ENCODE measurements around the gene FBLN1.

FBLN1 gene

GRCh38 chr22:45504373-45505341 is 2.0 kb downstream of the FBLN1 start:
- DNase-seq (ENCODE audit: low read depth in 2 of 2) = peak; percentile 41 to 46

DNA sequence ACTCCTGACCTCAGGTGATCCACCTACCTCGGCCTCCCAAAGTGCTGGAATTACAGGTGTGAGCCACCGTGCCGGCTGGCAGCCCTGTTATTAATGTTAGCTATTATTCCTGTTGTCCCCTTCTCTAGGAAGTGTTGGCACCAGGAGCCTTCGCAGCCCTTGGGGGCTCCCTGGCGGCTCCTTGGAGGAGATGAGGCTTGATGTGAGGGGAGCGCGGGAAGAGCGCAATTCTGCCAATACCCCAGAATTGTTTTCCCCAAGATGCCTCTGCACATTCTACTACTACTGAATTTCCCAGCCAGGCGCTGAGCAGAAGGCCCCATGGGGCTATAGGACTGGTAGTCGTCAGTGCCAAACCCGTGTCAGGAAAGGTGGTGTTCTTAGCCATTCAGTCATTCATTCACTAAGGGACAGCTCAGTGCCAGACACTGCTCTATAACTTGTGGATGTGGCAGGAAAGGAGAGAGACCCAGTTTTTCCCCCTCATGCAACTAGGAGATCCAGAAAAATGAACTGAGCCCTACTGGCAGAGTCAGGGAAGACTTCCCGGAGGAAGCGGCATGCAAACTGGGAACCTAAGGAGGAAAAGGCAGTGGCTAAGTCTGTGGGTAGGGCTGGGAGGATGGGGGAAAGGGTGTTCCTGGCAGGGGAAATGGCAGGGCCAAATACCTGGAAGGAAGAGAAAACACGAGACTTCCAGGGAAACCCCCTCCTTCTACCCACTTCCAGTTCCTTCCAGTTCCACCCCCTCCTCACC is 3.5 kb downstream of the FBLN1 start:
- DNase-seq (ENCODE audit: low read depth in 2 of 2) = no peak

GRCh38 chr22:45506816-45507360 is 4.2 kb downstream of the FBLN1 start:
- DNase-seq (ENCODE audit: low read depth in 2 of 2) = no peak

GRCh38 chr22:45507798-45508197 is 5.1 kb downstream of the FBLN1 start:
- DNase-seq (ENCODE audit: low read depth in 2 of 2) = no peak

DNA sequence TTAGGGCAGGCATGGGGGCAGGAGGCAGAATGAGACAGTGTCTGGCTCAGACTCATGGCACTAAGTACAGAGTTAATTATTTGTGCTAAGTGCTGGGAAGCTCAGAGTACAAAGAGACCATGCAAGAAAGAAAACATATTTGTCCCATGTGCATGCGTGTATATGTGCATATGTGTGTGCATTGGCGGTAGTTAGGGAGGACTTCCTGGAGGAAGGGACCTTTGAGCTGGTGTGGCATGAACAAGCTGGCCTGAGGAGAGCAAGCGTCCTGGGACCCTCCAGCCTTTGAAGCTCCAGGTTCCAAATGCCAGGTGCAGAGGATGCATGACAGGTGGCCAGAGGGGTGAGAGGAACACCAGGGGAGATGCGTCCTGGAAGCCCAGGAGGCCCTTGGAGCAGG is 6.1 kb downstream of the FBLN1 start:
- no peak for DNase-seq (ENCODE audit: low read depth in 2 of 2)

DNA sequence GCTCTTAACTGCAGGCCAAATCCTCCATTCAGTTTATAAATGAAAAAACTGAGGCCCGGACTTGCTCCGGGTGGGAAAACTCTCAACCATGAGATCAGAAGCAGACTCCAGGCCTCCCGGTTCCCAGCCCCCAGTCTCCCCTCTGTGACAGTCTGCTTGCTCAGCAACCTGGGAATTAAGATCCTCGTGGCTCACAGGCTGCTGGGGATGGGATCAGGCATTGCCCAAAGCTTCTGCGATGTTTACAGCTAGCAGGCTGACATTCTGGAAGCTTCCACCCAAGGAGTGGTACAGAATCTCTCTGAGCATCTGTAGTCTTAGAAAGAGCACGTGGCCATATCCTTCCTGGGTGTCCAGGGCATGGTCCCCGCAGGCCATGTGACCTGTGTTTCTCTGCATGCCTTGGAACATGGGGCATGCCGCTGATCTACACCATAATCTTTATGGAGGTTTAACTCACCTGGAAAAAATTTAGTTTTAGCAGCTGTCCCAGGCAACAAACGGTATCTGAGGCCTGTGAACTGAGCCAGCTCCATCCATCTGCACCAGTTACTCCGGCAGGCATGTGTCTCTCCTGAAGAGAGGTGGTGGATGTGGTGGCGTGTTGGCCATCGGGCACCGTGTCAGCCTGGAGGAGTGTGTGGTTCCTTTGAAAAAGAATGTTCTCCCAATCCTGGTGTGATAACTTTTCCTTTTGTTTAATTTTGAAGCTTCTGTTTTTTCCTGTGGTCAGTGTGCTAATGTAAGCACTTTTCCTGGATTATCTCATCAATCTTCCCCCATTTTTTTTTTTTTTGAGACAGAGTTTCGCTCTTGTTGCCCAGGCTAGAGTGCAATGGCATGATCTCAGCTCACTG is 7.9 kb downstream of the FBLN1 start:
- DNase-seq (ENCODE audit: low read depth in 2 of 2) = no peak

GRCh38 chr22:45511847-45512261 is 9.2 kb downstream of the FBLN1 start:
- DNase-seq (ENCODE audit: low read depth in 2 of 2) = peak; percentile 61

- no peak for DNase-seq (ENCODE audit: low read depth in 2 of 2)
Observed at GRCh38 chr22:45512363-45512762, 9.7 kb downstream of the FBLN1 start.

GRCh38 chr22:45515676-45516075 is 13.0 kb downstream of the FBLN1 start:
- no peak for DNase-seq (ENCODE audit: low read depth in 2 of 2)

GRCh38 chr22:45516163-45516562 is 13.5 kb downstream of the FBLN1 start:
- DNase-seq (ENCODE audit: low read depth in 2 of 2) = no peak

DNA sequence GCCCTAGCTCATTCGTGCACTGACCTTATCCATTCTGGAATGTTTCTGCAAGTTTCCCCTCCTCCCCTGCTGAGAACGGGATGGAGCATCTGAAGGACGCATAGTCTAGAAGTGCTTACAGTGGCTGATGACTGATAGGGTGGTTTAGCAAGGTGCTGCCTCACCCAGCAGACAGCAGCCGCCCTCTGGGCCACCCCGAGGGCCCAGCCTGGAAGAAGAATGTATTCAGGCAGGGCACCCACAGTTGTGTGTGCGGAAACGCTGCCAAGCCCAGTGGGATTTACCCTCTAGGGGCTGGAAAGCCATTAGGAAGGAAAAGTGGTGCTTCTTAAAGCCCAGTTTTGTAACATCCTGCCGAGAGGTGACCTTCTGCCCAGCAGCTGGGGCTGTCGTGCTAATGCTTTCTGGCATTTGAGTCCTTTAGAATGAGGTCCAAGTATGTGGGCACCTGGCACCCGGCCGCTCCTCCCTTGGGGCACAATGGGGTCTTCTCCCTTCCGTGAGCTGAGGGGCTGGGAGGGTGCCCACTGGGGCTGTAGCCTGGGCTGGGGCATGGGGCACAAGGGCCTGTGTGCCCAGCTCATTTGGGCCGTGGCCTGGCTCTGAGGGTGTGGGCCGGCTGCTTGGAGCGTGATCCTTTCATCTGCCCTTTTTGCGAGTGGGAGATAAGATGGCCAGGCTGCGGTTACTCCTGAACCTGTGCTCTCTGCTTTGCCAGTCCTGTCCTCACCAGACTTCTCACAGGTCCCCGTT is 14.4 kb downstream of the FBLN1 start:
- DNase-seq (ENCODE audit: low read depth in 2 of 2) = no peak

- no peak for DNase-seq (ENCODE audit: low read depth in 2 of 2)
Observed at GRCh38 chr22:45518136-45518535, 15.5 kb downstream of the FBLN1 start.

DNA sequence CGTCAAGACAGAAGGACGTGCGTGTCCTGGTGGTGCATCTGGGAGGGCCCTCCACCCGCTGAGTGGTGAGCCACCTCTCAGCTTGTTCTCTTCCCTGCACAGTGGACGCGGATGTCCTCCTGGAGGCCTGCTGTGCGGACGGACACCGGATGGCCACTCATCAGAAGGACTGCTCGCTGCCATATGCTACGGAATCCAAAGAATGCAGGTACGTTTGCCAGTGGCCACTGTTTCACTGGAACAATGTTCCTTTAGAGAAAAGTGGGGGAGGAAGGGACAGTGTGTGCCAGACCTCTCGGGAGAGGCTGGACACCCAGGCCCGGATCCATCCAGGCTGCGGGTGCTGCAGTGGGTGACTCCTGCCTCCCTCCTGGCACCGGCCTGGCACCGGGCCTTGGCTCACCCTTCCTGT is 15.9 kb downstream of the FBLN1 start:
- no peak for DNase-seq (ENCODE audit: low read depth in 2 of 2)

DNA sequence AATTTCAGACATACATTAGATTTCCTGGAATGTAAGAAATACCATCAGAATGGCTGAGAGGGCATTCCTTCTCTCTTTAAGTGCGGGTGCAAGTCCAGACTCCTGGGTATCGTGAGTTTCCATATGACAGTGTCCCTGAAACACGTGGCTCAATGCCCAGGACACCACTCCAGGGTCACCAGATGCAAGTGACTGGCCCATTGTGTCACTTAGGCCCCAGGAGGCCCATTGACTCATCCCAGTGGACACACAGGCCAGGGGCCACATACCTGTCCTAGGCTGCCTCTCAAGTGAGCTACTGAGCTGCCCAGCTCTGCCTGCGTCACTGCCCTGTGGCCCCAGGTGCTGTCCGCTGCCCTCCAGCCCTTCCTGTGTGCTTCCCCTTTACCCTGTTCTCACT is 18.5 kb downstream of the FBLN1 start:
- no peak for DNase-seq (ENCODE audit: low read depth in 2 of 2)

DNA sequence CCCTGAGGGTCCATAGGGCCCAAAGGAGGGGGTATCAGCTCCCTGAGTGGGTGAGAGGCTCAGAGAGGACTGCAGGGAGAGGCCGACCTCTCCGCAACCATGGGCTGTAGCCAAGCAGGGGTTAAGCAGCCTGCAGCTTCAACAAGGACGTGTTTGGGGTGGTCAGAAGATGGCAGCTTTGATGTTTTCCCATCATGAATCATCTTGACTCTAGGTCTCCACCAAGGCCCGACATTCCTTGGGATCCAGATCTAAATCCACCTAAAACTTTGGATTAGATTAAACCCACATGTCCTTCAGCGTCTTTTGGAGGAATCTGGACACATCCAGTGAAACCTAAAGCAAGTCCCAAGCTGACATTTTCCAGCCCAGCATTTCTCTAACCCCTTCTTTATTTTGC is 19.8 kb downstream of the FBLN1 start:
- DNase-seq (ENCODE audit: low read depth in 2 of 2) = no peak

GRCh38 chr22:45524157-45524556 is 21.5 kb downstream of the FBLN1 start:
- no peak for DNase-seq (ENCODE audit: low read depth in 2 of 2)

- DNase-seq (ENCODE audit: low read depth in 2 of 2) = no peak
Observed at GRCh38 chr22:45524966-45525365, 22.3 kb downstream of the FBLN1 start.

DNA sequence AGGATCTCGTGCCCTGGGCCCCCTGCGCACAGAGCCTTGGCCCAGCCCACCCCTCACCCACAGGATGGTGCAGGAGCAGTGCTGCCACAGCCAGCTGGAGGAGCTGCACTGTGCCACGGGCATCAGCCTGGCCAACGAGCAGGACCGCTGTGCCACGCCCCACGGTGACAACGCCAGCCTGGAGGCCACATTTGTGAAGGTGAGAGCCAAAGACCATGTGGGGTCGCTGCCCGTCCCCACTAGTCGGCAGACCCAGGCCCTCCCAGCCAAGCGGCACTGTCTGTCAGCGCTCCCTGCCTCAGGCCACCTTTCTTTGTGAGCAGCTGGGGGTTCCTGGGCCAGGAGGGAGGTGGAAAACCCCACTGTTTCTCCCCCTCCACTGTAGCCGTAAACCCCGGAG is 22.8 kb downstream of the FBLN1 start:
- no peak for DNase-seq (ENCODE audit: low read depth in 2 of 2)

- no peak for DNase-seq (ENCODE audit: low read depth in 2 of 2)
Observed at GRCh38 chr22:45526281-45526680, 23.6 kb downstream of the FBLN1 start.

GRCh38 chr22:45526768-45527360 is 24.2 kb downstream of the FBLN1 start:
- no peak for DNase-seq (ENCODE audit: low read depth in 2 of 2)
